Smooth muscle cell (in vitro differentiated cells): ENCODE measurements around the gene CEPT1. TPM values are rescaled to one million over a fixed set of nuclear protein-coding genes. Genes with fewer than 3 reads are reported as not detected.

Experiments used
- DNase-seq: peaks from one replicate; lab custom pipeline; 2025; ENCODE audit not compliant: unreplicated experiment; lab: John Stamatoyannopoulos, UW
- H2AFZ ChIP-seq: fragments of 200-600 bp; sonication (generic); 2 replicates; pipeline ENCODE4 v1.6.0; 2016; ENCODE audit warnings: antibody characterized with exemption, low read depth, mild to moderate bottlenecking
- H3F3A ChIP-seq: fragments of 200-600 bp; sonication (generic); 2 replicates; pipeline ENCODE4 v1.6.0; 2017; ENCODE audit warnings: antibody characterized with exemption, low read depth
- H3K27ac ChIP-seq: fragments of 200-600 bp; sonication (generic); 2 replicates; pipeline ENCODE4 v1.5.1; 2016; ENCODE audit warnings: low read depth, mild to moderate bottlenecking
- H3K27me3 ChIP-seq: fragments of 200-600 bp; sonication (generic); 2 replicates; pipeline ENCODE4 v1.6.1; 2016; ENCODE audit warnings: low read depth, mild to moderate bottlenecking
- H3K36me3 ChIP-seq: fragments of 200-600 bp; sonication (generic); 2 replicates; pipeline ENCODE4 v1.5.1; 2016; ENCODE audit warnings: low read depth
- H3K4me1 ChIP-seq: fragments of 200-600 bp; sonication (generic); 2 replicates; pipeline ENCODE4 v1.5.1; 2016; ENCODE audit warnings: low read depth
- H3K4me2 ChIP-seq: fragments of 200-600 bp; sonication (generic); 2 replicates; pipeline ENCODE4 v1.6.0; 2016; ENCODE audit warnings: mild to moderate bottlenecking
- H3K4me3 ChIP-seq: fragments of 200-600 bp; sonication (generic); 2 replicates; pipeline ENCODE4 v1.5.1; 2016; ENCODE audit warnings: mild to moderate bottlenecking
- H3K79me2 ChIP-seq: fragments of 200-600 bp; sonication (generic); 2 replicates; pipeline ENCODE4 v1.6.0; 2016; ENCODE audit warnings: low read depth, mild to moderate bottlenecking
- H3K9ac ChIP-seq: fragments of 200-600 bp; sonication (generic); 2 replicates; pipeline ENCODE4 v1.6.0; 2016; ENCODE audit warnings: low read depth
- H3K9me3 ChIP-seq: fragments of 200-600 bp; sonication (generic); replicated peaks from 2 replicates; pipeline ENCODE4 v1.5.1; 2016; ENCODE audit warnings: low read depth
- H4K20me1 ChIP-seq: fragments of 200-600 bp; sonication (generic); 2 replicates; pipeline ENCODE4 v1.6.0; 2016; ENCODE audit warnings: low read depth
- WGBS: methylation state at CpG from one replicate; pipeline ENCODE4 v1.1.7; 2016; ENCODE audit warnings: low lambda C conversion rate; 5-methylcytosine and 5-hydroxymethylcytosine counted together
- polyA plus RNA-seq: library from polyadenylated mRNA; unstranded; fragments of >200 nt; fragmentation: Nextera tagmentation; extraction: Ambion mirVana; gene quantifications from 2 replicates; pipeline ENCODE4 v1.2.1, GENCODE V29; 2016
- total RNA-seq: library from RNA; depleted of rRNA; stranded (reverse); fragments of >200 nt; gene quantifications from 2 replicates; pipeline ENCODE4 v1.2.3, GENCODE V29; 2014
- TF ChIP-seq, protein P1 (sequence below): fragments of 200-600 bp; sonication (generic); IDR thresholded peaks from 2 replicates; pipeline ENCODE4 v1.5.1; 2017; ENCODE audit warnings: borderline replicate concordance, mild to moderate bottlenecking, antibody characterized with exemption; ENCODE audit not compliant: insufficient read depth, poor library complexity, severe bottlenecking

The CEPT1 gene
- total and polyA plus RNA-seq, 2 experiments from 2014 or later: 19.4 to 36.8 TPM

DNA sequence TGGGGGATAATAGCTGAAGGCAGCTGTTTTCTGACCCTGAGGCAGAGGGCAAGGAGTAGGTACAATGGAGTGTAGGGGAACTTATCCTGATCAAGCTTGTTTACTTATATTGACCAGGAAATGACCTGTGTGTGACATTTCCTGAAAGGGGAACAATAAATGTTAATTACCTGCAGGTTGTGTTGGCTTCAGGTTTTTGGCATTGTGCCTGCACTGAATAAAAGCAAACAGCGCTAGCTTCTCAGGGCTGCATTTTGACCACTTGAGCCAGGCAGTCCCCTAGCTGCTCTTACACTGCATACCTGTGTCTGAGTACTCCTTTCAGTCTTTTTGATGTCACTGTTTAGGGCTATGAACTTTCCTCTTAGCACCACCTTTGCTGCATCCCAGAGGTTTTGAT is 40.7 kb upstream of the CEPT1 start:
- DNase-seq: no peak
- H2AFZ ChIP-seq: no peak overlapping the region
- H3F3A ChIP-seq: no peaks in the 10 kb centered on the region
- no peaks in the 10 kb centered on the region for H3K4me1 ChIP-seq
- H3K79me2 ChIP-seq: no peaks in the 10 kb centered on the region
- WGBS: 100% methylated on average over 1 of the region's 1 CpG
- H3K4me3 ChIP-seq: no peak overlapping the region
- TF ChIP-seq, protein P1, sequence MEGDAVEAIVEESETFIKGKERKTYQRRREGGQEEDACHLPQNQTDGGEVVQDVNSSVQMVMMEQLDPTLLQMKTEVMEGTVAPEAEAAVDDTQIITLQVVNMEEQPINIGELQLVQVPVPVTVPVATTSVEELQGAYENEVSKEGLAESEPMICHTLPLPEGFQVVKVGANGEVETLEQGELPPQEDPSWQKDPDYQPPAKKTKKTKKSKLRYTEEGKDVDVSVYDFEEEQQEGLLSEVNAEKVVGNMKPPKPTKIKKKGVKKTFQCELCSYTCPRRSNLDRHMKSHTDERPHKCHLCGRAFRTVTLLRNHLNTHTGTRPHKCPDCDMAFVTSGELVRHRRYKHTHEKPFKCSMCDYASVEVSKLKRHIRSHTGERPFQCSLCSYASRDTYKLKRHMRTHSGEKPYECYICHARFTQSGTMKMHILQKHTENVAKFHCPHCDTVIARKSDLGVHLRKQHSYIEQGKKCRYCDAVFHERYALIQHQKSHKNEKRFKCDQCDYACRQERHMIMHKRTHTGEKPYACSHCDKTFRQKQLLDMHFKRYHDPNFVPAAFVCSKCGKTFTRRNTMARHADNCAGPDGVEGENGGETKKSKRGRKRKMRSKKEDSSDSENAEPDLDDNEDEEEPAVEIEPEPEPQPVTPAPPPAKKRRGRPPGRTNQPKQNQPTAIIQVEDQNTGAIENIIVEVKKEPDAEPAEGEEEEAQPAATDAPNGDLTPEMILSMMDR: no peak
- H3K9me3 ChIP-seq: peaks cover 5% of the 10 kb centered on the region
- H3K4me2 ChIP-seq: no peak overlapping the region
- no peaks in the 10 kb centered on the region for H3K27me3 ChIP-seq
- H4K20me1 ChIP-seq: no peaks in the 10 kb centered on the region
- no peak overlapping the region for H3K9ac ChIP-seq
- no peaks in the 10 kb centered on the region for H3K36me3 ChIP-seq
- no peak overlapping the region for H3K27ac ChIP-seq

- 95% methylated on average over 5 of the region's 5 CpGs for WGBS
- Histone ChIP-seq H3K4me3 (no peak overlapping the region), H2AFZ (no peak overlapping the region), H3K9ac (no peak overlapping the region), H3K9me3 (peaks cover 5% of the 10 kb centered on the region), H4K20me1 (no peaks in the 10 kb centered on the region), H3K27me3 (no peaks in the 10 kb centered on the region), H3K4me1 (no peaks in the 10 kb centered on the region), H3K27ac (no peak overlapping the region), H3K4me2 (no peak overlapping the region), H3K36me3 (no peaks in the 10 kb centered on the region), H3F3A (no peaks in the 10 kb centered on the region), H3K79me2 (no peaks in the 10 kb centered on the region)
- no peak for DNase-seq
- TF ChIP-seq, protein P1: no peak
Observed at GRCh38 chr1:111101854-111102642, 38.0 kb upstream of the CEPT1 start.

DNA sequence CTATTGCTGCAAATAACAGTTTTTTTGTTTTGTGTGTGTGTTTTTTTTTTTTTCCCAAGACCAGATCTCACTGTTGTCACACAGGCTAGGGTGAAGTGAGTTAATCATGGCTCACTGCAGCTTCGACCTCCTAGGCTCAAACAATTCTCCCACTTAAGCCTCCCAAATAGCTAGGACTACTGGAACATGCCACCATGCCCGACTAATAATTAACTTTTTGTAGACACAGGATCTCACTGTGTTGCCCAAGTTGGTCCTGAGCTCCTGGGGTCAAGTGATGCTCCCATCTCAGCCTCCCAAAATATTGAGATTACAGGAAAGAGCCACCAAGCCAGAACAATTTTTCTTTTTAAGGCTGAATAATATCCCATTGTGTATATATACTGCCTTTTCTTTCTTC is 35.0 kb upstream of the CEPT1 start:
- H3K27me3 ChIP-seq: no peaks in the 10 kb centered on the region
- no peak for DNase-seq
- no peak overlapping the region for H2AFZ ChIP-seq
- WGBS: 95% methylated on average over 2 of the region's 2 CpGs
- H3K79me2 ChIP-seq: no peaks in the 10 kb centered on the region
- no peak overlapping the region for H3K4me2 ChIP-seq
- H3K9me3 ChIP-seq: peaks cover 11% of the 10 kb centered on the region
- no peak overlapping the region for H3K4me3 ChIP-seq
- H3F3A ChIP-seq: no peaks in the 10 kb centered on the region
- H3K9ac ChIP-seq: no peak overlapping the region
- H3K36me3 ChIP-seq: no peaks in the 10 kb centered on the region
- H4K20me1 ChIP-seq: no peaks in the 10 kb centered on the region
- TF ChIP-seq, protein P1: no peak
- no peaks in the 10 kb centered on the region for H3K4me1 ChIP-seq
- H3K27ac ChIP-seq: no peak overlapping the region
